LNCAP (cell line): Measurements from ENCODE around the gene HDAC4.

ENCODE experiments used
- CTCF ChIP-seq: fragments of 450-650 bp; IDR thresholded peaks from 2 replicates; pipeline ENCODE4 v1.5.1; 2017; ENCODE audit warnings: mild to moderate bottlenecking

HDAC4 gene

DNA sequence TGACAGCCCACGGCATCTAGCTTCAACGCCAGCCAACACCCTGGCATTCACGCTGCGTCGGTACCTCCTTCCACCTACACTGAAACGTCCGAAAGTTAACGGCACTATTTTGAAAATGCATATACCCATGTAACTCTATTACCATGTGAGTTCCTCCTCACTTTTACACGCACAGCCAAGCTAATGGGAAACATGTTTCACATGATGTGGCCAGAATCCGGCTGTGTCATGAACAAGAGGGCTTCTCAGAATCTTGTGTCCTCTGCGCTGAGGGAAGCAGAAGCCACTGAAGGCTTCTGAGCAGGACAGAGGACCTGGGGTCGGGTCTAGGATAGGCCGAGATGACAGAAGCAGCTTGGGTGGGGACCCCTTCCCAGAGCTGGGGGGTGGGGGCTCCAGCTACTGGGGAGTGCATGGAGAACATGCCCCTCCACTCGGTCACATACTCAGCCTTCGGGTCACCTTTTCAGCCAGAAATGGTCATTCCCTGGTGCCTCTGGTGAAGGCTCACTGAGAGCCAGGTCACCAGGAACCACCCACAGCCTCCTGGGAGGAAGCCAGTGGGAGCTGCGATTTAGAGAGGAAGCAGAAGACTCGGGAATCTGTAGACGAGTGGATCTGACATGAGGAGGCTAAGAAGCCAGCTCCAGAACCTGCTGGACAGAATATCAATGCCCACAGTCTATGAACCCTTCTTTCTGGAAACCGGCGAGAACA lies 41.5 kb downstream of the HDAC4 start:
- TF ChIP-seq CTCF = no peak

DNA sequence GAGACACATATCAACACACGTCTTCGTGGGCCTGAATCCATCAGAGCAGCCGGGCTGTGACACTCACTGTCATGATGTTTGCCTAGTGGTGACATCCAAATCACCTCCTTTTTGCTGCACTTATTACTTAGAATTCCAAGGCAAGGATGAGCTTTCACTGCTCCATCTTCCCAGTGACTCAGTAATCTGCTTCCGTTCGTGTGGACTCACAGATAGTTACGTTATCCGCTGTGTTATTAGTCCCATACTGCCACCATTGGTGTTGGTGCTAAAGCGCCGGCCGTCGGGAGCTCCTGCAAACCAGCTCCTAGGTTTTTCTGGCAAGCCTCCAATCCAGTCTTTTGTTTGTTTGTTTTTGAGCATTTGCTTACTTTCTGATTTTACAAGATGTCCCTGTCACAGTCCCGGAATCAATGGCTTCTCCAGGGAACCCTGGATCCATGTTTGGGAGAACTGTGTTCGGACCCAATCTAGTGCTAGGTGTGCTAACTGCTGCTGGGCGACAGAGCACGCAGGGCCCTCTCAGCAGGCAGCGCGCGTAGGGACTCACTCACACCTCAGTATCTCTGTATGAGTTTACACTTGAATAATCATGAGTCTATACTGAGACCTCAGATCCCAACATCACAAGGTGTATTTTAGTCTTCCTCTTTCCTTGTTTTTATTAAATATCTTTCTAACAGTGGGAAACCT lies 42.6 kb downstream of the HDAC4 start:
- TF ChIP-seq CTCF = peak; percentile 40; the same call in 1 of the 2 replicates

GRCh38 chr2:239355724-239356123 lies 45.1 kb downstream of the HDAC4 start:
- no peak for TF ChIP-seq CTCF

DNA sequence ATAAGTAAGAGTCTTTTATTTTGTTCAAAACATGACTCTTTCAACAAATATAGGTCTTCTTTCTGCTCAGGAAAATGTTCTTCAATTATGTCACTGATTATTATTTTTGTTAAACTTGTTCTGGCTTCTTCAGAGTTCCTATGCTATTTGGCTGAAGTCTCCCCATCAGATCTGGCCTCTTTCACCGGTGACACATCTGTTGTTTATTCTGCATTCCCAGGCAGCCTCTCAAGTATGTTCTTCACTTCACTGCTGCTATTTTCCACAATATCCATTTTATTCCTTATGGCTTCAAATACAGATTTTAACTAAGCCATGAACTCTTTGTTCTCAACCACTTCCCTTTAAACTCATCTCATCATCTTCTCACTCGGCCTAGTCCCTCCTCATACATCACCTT lies 45.7 kb downstream of the HDAC4 start:
- TF ChIP-seq CTCF = no peak

GRCh38 chr2:239354791-239355136 lies 46.1 kb downstream of the HDAC4 start:
- TF ChIP-seq CTCF = no peak

DNA sequence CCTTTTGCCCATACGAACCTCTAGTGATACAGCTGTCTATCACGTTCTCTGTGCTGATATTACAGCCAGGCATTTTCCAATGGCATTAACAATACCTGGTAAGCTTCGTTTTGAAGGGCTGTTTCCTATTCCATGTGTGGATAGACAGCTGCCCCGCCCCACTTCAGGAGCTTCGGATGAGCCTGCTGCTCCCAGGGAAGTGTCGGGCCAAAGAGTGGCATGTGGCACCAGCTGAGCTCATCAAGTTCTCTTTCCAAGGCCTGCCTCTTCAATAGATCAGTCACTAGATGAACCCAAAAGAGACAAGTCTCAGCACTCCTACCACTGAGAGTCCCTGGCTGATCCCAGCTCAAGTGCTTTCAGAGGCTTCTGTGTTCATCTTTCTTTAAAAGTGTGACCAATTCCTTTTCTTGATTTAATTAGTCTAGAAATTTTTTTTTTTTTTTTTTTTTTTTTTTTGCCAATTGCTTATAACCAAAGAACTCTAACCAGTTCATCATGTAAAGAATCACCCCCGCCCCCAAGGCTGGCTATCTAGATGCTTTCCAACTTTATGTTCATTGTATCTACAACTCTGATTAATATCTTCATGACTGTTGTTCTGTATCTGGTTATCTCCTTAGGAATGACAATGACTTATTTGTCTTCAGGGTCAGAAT lies 46.6 kb downstream of the HDAC4 start:
- TF ChIP-seq CTCF = no peak

DNA sequence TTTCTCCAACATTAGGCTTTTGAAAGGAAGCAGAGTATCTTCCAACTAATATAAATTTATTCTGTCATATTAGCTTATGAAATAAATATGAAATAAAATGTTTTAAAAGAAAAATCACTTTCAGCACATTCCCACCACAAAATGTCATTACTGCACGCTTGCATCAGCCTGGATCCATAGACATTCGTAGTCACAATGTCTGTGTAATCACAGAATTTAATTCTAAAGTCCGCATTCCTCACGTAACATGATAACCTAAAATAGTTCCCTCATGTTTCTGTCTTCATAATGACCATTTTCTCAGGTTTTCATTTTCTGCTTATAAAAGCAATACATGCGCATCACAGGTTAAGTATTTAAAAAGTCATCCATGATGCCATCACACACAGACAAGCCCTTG lies 47.1 kb downstream of the HDAC4 start:
- no peak for TF ChIP-seq CTCF
